Measurements from ENCODE around the gene GLTP. TPM values are rescaled to one million over a fixed set of nuclear protein-coding genes. Genes with fewer than 3 reads are reported as not detected.
A peak's percentile ranks its signal among the peaks of the same experiment; 100 is the strongest.

The GLTP gene
- total and polyA plus RNA-seq, 2 of the 13 experiments (the other 11 are each of a cell fraction or from before 2014, with no cell fraction given): 10.7 to 12.9 TPM

GRCh38 chr12:109822951-109823411, 57.4 kb downstream of the GLTP start (continued):
- TF ChIP-seq PAXIP1 (CRISPR knock-in tag; conservative IDR thresholded peaks at IDR 0.05) (peak; percentile 67), TP53 (CRISPR knock-in tag; conservative IDR thresholded peaks at IDR 0.05) (no peak), ZNF280D (CRISPR knock-in tag; IDR thresholded peaks at IDR 0.05) (no peak), LCORL (IDR thresholded peaks at IDR 0.05) (no peak), LCORL (CRISPR knock-in tag; IDR thresholded peaks at IDR 0.05) (peak; percentile 73), ONECUT2 (CRISPR knock-in tag; IDR thresholded peaks at IDR 0.05) (no peak), RARG (CRISPR knock-in tag; IDR thresholded peaks at IDR 0.05; ENCODE audit: low read depth) (no peak), PHF5A (CRISPR knock-in tag; IDR thresholded peaks at IDR 0.05; ENCODE audit: low read depth, unreplicated experiment) (no peak), PCBP2 (optimal IDR thresholded peaks at IDR 0.05; ENCODE audit: low read depth, low read length, poor library complexity, severe bottlenecking) (no peak), IKZF4 (CRISPR knock-in tag; IDR thresholded peaks at IDR 0.05; ENCODE audit: borderline replicate concordance, low read depth, not compliant biosample characterization) (no peak), ZNF282 (IDR thresholded peaks at IDR 0.05; ENCODE audit: partially characterized antibody) (no peak)
- TF ChIP-seq, protein P1, sequence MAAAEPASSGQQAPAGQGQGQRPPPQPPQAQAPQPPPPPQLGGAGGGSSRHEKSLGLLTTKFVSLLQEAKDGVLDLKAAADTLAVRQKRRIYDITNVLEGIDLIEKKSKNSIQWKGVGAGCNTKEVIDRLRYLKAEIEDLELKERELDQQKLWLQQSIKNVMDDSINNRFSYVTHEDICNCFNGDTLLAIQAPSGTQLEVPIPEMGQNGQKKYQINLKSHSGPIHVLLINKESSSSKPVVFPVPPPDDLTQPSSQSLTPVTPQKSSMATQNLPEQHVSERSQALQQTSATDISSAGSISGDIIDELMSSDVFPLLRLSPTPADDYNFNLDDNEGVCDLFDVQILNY (CRISPR knock-in tag; conservative IDR thresholded peaks at IDR 0.05): no peak
- TF ChIP-seq, protein P2, sequence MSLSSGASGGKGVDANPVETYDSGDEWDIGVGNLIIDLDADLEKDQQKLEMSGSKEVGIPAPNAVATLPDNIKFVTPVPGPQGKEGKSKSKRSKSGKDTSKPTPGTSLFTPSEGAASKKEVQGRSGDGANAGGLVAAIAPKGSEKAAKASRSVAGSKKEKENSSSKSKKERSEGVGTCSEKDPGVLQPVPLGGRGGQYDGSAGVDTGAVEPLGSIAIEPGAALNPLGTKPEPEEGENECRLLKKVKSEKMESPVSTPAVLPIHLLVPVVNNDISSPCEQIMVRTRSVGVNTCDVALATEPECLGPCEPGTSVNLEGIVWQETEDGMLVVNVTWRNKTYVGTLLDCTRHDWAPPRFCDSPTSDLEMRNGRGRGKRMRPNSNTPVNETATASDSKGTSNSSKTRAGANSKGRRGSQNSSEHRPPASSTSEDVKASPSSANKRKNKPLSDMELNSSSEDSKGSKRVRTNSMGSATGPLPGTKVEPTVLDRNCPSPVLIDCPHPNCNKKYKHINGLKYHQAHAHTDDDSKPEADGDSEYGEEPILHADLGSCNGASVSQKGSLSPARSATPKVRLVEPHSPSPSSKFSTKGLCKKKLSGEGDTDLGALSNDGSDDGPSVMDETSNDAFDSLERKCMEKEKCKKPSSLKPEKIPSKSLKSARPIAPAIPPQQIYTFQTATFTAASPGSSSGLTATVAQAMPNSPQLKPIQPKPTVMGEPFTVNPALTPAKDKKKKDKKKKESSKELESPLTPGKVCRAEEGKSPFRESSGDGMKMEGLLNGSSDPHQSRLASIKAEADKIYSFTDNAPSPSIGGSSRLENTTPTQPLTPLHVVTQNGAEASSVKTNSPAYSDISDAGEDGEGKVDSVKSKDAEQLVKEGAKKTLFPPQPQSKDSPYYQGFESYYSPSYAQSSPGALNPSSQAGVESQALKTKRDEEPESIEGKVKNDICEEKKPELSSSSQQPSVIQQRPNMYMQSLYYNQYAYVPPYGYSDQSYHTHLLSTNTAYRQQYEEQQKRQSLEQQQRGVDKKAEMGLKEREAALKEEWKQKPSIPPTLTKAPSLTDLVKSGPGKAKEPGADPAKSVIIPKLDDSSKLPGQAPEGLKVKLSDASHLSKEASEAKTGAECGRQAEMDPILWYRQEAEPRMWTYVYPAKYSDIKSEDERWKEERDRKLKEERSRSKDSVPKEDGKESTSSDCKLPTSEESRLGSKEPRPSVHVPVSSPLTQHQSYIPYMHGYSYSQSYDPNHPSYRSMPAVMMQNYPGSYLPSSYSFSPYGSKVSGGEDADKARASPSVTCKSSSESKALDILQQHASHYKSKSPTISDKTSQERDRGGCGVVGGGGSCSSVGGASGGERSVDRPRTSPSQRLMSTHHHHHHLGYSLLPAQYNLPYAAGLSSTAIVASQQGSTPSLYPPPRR (CRISPR knock-in tag; IDR thresholded peaks at IDR 0.05; ENCODE audit: borderline replicate concordance): peak; percentile 51; the same call in 1 of the 2 replicates
- TF ChIP-seq, protein P3, sequence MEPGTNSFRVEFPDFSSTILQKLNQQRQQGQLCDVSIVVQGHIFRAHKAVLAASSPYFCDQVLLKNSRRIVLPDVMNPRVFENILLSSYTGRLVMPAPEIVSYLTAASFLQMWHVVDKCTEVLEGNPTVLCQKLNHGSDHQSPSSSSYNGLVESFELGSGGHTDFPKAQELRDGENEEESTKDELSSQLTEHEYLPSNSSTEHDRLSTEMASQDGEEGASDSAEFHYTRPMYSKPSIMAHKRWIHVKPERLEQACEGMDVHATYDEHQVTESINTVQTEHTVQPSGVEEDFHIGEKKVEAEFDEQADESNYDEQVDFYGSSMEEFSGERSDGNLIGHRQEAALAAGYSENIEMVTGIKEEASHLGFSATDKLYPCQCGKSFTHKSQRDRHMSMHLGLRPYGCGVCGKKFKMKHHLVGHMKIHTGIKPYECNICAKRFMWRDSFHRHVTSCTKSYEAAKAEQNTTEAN (CRISPR knock-in tag; conservative IDR thresholded peaks at IDR 0.05): 0 out of 2 replicates have a peak, but pooled peaks have one; percentile 60
- TF ChIP-seq, protein P4, sequence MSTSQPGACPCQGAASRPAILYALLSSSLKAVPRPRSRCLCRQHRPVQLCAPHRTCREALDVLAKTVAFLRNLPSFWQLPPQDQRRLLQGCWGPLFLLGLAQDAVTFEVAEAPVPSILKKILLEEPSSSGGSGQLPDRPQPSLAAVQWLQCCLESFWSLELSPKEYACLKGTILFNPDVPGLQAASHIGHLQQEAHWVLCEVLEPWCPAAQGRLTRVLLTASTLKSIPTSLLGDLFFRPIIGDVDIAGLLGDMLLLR (CRISPR knock-in tag; IDR thresholded peaks at IDR 0.05): no peak
